SK-N-MC (cell line): ENCODE data around the gene MUC3A.

Source experiments
- EZH2 ChIP-seq: fragments of 200-600 bp; sonication (generic); IDR thresholded peaks from one replicate; pipeline ENCODE4 v1.6.1; 2017; ENCODE audit warnings: antibody characterized with exemption
- FOXP2 ChIP-seq: optimal IDR thresholded peaks from 2 replicates; pipeline ENCODE3; 2011; ENCODE audit warnings: mild to moderate bottlenecking, moderate library complexity; ENCODE audit not compliant: insufficient read depth; ENCODE audit errors: extremely low read length, control extremely low read depth
- POLR2AphosphoS5 ChIP-seq: IDR thresholded peaks from 2 replicates; pipeline ENCODE4 v1.6.1; 2012; ENCODE audit warnings: mild to moderate bottlenecking, low read depth, low read length, borderline replicate concordance

GRCh38 chr7:101012931-101013330 is 63.6 kb downstream of the MUC3A start:
- TF ChIP-seq EZH2 = no peak
- TF ChIP-seq POLR2AphosphoS5 = no peak
- no peak for TF ChIP-seq FOXP2
